Measurements from ENCODE around the gene CYP2F1.
"Not testable (repeated sequence)": the region's sequence is repeated elsewhere in the genome, so short reads cannot be mapped to it uniquely, and the experiment has no call there.

The CYP2F1 gene

GRCh38 chr19:41126765-41127203 is 12.6 kb downstream of the CYP2F1 start:
- DNase-seq (ENCODE audit: low read depth, low spot score); H3K4me3 ChIP-seq (ENCODE audit: low read depth, low read length); POLR2A ChIA-PET: not testable (repeated sequence)
- CTCF ChIA-PET, result interaction anchor here (0.7 to 2.2 kb wide), 6 partner anchors 11 to 181 kb away, joined by 3 to 9 read pairs (median 4); no protein-coding TSS in a partner anchor
- TF ChIP-seq CTCF (IDR thresholded peaks at IDR 0.05; ENCODE audit: insufficient read depth, low read length, missing control alignments), result peak; percentile 29

GRCh38 chr19:41127362-41127761 is 13.1 kb downstream of the CYP2F1 start:
- DNase-seq (ENCODE audit: low read depth, low spot score); POLR2A ChIA-PET; H3K4me3 ChIP-seq (ENCODE audit: low read depth, low read length): not testable (repeated sequence)
- CTCF ChIA-PET, result interaction anchor here (1.2 to 2.2 kb wide), 4 partner anchors 11 to 181 kb away, joined by 3 to 9 read pairs (median 5); no protein-coding TSS in a partner anchor

- DNase-seq (ENCODE audit: low read depth, low spot score); POLR2A ChIA-PET: not testable (repeated sequence)
- peak overlapping the region; percentile 20; the same call in 1 of the 2 replicates for H3K4me3 ChIP-seq (ENCODE audit: low read depth, low read length)
- TF ChIP-seq CTCF (IDR thresholded peaks at IDR 0.05; ENCODE audit: insufficient read depth, low read length, missing control alignments), result peak; percentile 28
- CTCF ChIA-PET, result interaction anchor here (1.2 to 2.2 kb wide), 3 partner anchors 10 to 180 kb away, joined by 4 to 9 read pairs (median 6); no protein-coding TSS in a partner anchor
These were observed 13.6 kb downstream of the CYP2F1 start for GRCh38 chr19:41127801-41128300.

GRCh38 chr19:41128692-41129091 is 14.5 kb downstream of the CYP2F1 start:
- ChIA-PET POLR2A (no interaction called here), CTCF (no interaction called here)
- DNase-seq (ENCODE audit: low read depth, low spot score), result no peak
- no peak for TF ChIP-seq CTCF (IDR thresholded peaks at IDR 0.05; ENCODE audit: insufficient read depth, low read length, missing control alignments)
- H3K4me3 ChIP-seq (ENCODE audit: low read depth, low read length), result no peak overlapping the region

GRCh38 chr19:41131186-41131585 is 17.0 kb downstream of the CYP2F1 start:
- POLR2A ChIA-PET, result no interaction called here
- CTCF ChIA-PET, result no interaction called here
- TF ChIP-seq CTCF (IDR thresholded peaks at IDR 0.05; ENCODE audit: insufficient read depth, low read length, missing control alignments), result no peak
- H3K4me3 ChIP-seq (ENCODE audit: low read depth, low read length), result no peak overlapping the region
- no peak for DNase-seq (ENCODE audit: low read depth, low spot score)

- no peak for TF ChIP-seq CTCF (IDR thresholded peaks at IDR 0.05; ENCODE audit: insufficient read depth, low read length, missing control alignments)
- CTCF ChIA-PET, result no interaction called here
- H3K4me3 ChIP-seq (ENCODE audit: low read depth, low read length), result no peak overlapping the region
- no peak for DNase-seq (ENCODE audit: low read depth, low spot score)
- POLR2A ChIA-PET, result no interaction called here
These were observed 19.0 kb downstream of the CYP2F1 start for GRCh38 chr19:41133260-41133659.

- no peak for DNase-seq (ENCODE audit: low read depth, low spot score)
- CTCF ChIA-PET, result no interaction called here
- no peak overlapping the region for H3K4me3 ChIP-seq (ENCODE audit: low read depth, low read length)
- TF ChIP-seq CTCF (IDR thresholded peaks at IDR 0.05; ENCODE audit: insufficient read depth, low read length, missing control alignments), result no peak
- POLR2A ChIA-PET, result no interaction called here
These were observed 20.4 kb downstream of the CYP2F1 start for GRCh38 chr19:41134616-41135015.

GRCh38 chr19:41135390-41136384 is 21.5 kb downstream of the CYP2F1 start:
- POLR2A ChIA-PET, CTCF ChIA-PET: not testable (repeated sequence)

More at GRCh38 chr19:41135390-41136384, 21.5 kb downstream of the CYP2F1 start:
- H3K4me3 ChIP-seq (ENCODE audit: low read depth, low read length), result peak overlapping the region; percentile 48
- not testable (repeated sequence) for DNase-seq (ENCODE audit: low read depth, low spot score)
